Gastroesophageal sphincter (tissue), 4 donors: Measurements from ENCODE around the gene APBA1. TPM values are rescaled to one million over a fixed set of nuclear protein-coding genes. Genes with fewer than 3 reads are reported as not detected.
"Not testable (repeated sequence)": the region's sequence is repeated elsewhere in the genome, so short reads cannot be mapped to it uniquely, and the experiment has no call there.

Experiments
- ATAC-seq: fragments of 150-250 bp; one replicate; pipeline ENCODE4 v1.9.1; 2016; ENCODE audit warnings: mild to moderate bottlenecking, moderate library complexity
- H3K27ac ChIP-seq, 4 donors: fragments of 200-600 bp; sonication (generic) in 3 of 4; 1 replicate in 3 of 4; 2 replicates in 1 of 4; pipeline ENCODE4 v1.5.1; 2016 to 2019
- H3K27me3 ChIP-seq: fragments of 200-600 bp; sonication (generic); one replicate; pipeline ENCODE4 v1.5.1; 2019
- H3K36me3 ChIP-seq, 2 donors: fragments of 200-600 bp; sonication (generic); one replicate each; pipeline ENCODE4 v1.5.1; 2019; ENCODE audit warnings: control low read depth in 1 of 2
- H3K4me1 ChIP-seq, 3 donors: fragments of 200-600 bp; sonication (generic); 1 replicate in 2 of 3; 2 replicates in 1 of 3; pipeline ENCODE4 v1.5.1; 2016 to 2019; ENCODE audit warnings: control low read depth in 2 of 3
- H3K4me3 ChIP-seq, 2 donors: fragments of 200-600 bp; sonication (generic); one replicate each; pipeline ENCODE4 v1.5.1; 2019; ENCODE audit warnings: mild to moderate bottlenecking in 1 of 2, moderate library complexity in 1 of 2
- H3K9me3 ChIP-seq, 3 donors: fragments of 200-600 bp; sonication (generic); one replicate each; pipeline ENCODE4 v1.5.1; 2017 to 2019; ENCODE audit warnings: control low read depth in 2 of 3
- EP300 ChIP-seq: sonication (generic); formaldehyde crosslinking; IDR thresholded peaks from one replicate; pipeline ENCODE4 v1.6.1; 2017; ENCODE audit warnings: antibody characterized with exemption, mild to moderate bottlenecking
- POLR2A ChIP-seq, 2 donors: fragments of 450-650 bp; IDR thresholded peaks; one replicate each; pipeline ENCODE4 v1.6.1; 2017; ENCODE audit warnings: antibody characterized with exemption in 2 of 2, mild to moderate bottlenecking in 2 of 2, moderate library complexity in 1 of 2
- POLR2AphosphoS5 ChIP-seq: sonication (generic); formaldehyde crosslinking; IDR thresholded peaks from one replicate; pipeline ENCODE4 v1.6.1; 2017; ENCODE audit warnings: antibody characterized with exemption
- WGBS, 2 donors: methylation state at CpG; one replicate each; pipeline ENCODE4 v1.1.5; 2018; ENCODE audit warnings: low coverage in 1 of 2; 5-methylcytosine and 5-hydroxymethylcytosine counted together
- total RNA-seq, 4 donors: library from RNA; depleted of rRNA; stranded (reverse); fragments of >200 nt; gene quantifications; one replicate each; pipeline ENCODE4 v1.1.0, GENCODE V29; 2016
- TF ChIP-seq, protein P1 (sequence below), 4 experiments: fragments of 200-600 bp in 2 of 4; fragments of 450-650 bp in 2 of 4; sonication (generic) in 1 of 4; IDR thresholded peaks; one replicate each; pipeline ENCODE4 v1.5.1; 2017 to 2019; ENCODE audit warnings: antibody characterized with exemption in 4 of 4, mild to moderate bottlenecking in 2 of 4, moderate library complexity in 2 of 4

Gene APBA1
- total RNA-seq, 4 donors from 2014 or later, result 4.7 to 10.5 (median 5.8) TPM

DNA sequence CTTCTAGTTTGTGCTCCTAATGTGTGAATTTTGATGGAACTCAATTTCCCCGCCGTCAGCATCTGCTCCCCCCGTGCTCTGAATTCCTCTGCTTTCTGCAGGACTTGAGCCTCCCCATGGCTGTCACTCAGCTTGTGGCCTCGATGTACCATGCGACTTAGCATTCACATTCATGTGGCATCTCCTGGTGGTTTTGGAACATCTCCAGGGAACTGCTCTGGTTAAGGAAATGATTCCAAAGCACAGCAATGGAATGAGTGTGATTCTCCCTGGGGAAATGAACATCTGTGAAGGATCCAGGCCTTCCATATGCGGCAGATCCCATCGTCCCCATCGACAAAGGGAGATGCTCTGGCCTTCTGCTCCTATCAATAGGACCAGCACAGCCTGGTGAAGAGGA is 228.2 kb downstream of the APBA1 start:
- TF ChIP-seq, protein P1, sequence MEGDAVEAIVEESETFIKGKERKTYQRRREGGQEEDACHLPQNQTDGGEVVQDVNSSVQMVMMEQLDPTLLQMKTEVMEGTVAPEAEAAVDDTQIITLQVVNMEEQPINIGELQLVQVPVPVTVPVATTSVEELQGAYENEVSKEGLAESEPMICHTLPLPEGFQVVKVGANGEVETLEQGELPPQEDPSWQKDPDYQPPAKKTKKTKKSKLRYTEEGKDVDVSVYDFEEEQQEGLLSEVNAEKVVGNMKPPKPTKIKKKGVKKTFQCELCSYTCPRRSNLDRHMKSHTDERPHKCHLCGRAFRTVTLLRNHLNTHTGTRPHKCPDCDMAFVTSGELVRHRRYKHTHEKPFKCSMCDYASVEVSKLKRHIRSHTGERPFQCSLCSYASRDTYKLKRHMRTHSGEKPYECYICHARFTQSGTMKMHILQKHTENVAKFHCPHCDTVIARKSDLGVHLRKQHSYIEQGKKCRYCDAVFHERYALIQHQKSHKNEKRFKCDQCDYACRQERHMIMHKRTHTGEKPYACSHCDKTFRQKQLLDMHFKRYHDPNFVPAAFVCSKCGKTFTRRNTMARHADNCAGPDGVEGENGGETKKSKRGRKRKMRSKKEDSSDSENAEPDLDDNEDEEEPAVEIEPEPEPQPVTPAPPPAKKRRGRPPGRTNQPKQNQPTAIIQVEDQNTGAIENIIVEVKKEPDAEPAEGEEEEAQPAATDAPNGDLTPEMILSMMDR (IDR thresholded peaks at IDR 0.05), result no peak
- TF ChIP-seq EP300 (no peak), POLR2AphosphoS5 (no peak), POLR2A (IDR thresholded peaks at IDR 0.05) (no peak)
- WGBS, 2 donors, result 67 to 78% methylated on average over 2 to 6 of the region's 8 CpGs
- Histone ChIP-seq H3K27ac (no peak overlapping the region), H3K36me3 (peaks cover 0 to 39% of the 10 kb centered on the region in 2 donors), H3K27me3 (no peaks in the 10 kb centered on the region), H3K4me1 (no peaks in the 10 kb centered on the region), H3K4me3 (no peak overlapping the region), H3K9me3 (no peaks in the 10 kb centered on the region)
- ATAC-seq, result no peak

DNA sequence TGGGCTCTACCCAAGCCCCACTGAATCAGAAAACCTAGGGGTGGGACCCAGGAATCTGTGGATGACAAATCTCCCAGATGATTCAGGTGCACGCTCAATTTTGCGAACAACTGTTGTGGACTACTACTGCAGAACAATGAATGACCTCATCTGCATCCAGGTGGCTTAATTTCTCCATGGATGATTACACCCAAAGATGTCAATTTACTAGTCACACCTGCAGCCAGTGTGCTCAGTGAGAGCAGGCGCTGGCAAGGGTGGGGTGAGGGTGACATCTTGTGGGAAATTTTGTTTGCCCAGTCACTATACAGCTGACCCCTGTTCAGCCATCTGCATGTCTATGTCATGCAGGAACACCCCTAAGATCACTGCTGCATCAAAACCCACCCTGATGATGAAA is 229.0 kb downstream of the APBA1 start:
- Histone ChIP-seq H3K36me3 (peaks cover 0 to 32% of the 10 kb centered on the region in 2 donors), H3K9me3 (no peaks in the 10 kb centered on the region), H3K27ac (no peak overlapping the region), H3K4me3 (no peak overlapping the region), H3K4me1 (no peaks in the 10 kb centered on the region), H3K27me3 (no peaks in the 10 kb centered on the region)
- TF ChIP-seq, protein P1 (IDR thresholded peaks at IDR 0.05), result no peak
- TF ChIP-seq EP300, result no peak
- TF ChIP-seq POLR2AphosphoS5, result no peak
- TF ChIP-seq POLR2A (IDR thresholded peaks at IDR 0.05), result no peak
- 100% methylated on average over 1 of the region's 3 CpGs; no CpG with 5 or more reads in 1 of the 2 donors for WGBS, 2 donors
- ATAC-seq, result no peak

DNA sequence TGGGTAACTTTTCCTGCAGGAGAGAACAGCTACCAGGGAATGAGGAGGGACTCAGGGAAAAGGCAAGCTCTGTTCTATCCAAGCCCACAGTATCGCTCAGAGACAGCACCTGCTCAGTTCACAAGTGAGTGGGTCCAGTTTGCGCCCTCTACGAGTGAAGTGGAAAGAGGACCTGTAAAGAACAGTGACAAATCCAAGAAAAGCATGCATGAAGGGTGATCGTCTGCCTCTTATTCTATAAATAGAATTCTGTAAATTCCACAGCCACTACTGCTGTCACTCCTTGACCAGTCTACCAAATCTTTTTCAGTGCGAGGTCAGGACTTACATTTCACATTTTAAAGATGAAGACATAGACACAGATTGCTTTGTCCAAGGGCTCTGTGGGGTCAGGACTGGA is 229.7 kb downstream of the APBA1 start:
- 76% methylated on average over 5 of the region's 5 CpGs; no CpG with 5 or more reads in 1 of the 2 donors for WGBS, 2 donors
- Histone ChIP-seq H3K4me3 (no peak overlapping the region), H3K4me1 (no peaks in the 10 kb centered on the region), H3K36me3 (peaks cover 0 to 28% of the 10 kb centered on the region in 2 donors), H3K27me3 (no peaks in the 10 kb centered on the region), H3K9me3 (no peaks in the 10 kb centered on the region), H3K27ac (no peak overlapping the region)
- no peak for ATAC-seq
- TF ChIP-seq, protein P1 (IDR thresholded peaks at IDR 0.05), result no peak
- no peak for TF ChIP-seq POLR2A (IDR thresholded peaks at IDR 0.05)
- TF ChIP-seq POLR2AphosphoS5, result no peak
- no peak for TF ChIP-seq EP300

DNA sequence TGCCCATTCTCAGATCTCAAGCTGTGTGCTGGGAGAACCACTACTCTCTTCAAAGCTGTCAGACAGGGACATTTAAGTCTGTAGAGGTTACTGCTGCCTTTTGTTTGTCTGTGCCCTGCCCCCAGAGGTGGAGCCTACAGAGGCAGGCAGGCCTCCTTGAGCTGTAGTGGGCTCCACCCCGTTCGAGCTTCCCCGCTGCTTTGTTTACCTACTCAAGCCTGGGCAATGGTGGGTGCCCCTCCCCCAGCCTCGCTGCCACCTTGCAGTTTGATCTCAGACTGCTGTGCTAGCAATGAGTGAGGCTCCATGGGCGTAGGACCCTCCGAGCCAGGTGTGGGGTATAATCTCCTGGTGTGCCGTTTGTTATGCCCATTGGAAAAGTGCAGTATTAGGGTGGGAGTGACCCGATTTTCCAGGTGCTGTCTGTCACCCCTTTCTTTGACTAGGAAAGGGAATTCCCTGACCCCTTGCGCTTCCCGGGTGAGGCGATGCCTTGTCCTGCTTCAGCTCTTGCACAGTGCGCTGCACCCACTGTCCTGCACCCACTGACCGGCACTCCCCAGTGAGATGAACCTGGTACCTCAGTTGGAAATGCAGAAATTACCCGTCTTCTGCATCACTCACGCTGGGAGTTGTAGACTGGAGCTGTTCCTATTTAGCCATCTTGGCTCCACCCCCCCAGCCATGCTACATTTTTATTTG is 231.8 kb downstream of the APBA1 start:
- H3K36me3 ChIP-seq, result peaks cover 0 to 22% of the 10 kb centered on the region in 2 donors
- not testable (repeated sequence) for H3K4me3 ChIP-seq, ATAC-seq, H3K27me3 ChIP-seq, H3K27ac ChIP-seq, H3K9me3 ChIP-seq, H3K4me1 ChIP-seq
- WGBS, 2 donors, result 95% methylated on average over 6 of the region's 15 CpGs; no CpG with 5 or more reads in 1 of the 2 donors

DNA sequence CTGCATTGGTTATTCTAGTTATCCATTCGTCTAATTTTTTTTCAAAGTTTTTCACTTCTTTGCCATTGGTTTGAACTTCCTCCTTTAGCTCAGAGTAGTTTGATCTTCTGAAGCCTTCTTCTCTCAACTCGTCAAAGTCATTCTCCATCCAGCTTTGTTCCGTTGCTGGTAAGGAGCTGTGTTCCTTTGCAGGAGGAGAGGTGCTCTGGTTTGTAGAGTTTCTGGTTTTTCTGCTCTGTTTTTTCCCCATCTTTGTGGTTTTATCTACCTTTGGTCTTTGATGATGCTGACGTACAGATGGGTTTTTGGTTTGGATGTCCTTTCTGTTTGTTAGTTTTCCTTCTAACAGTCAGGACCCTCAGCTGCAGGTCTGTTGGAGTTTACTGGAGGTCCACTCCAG is 232.5 kb downstream of the APBA1 start:
- peaks cover 0 to 22% of the 10 kb centered on the region in 2 donors for H3K36me3 ChIP-seq
- not testable (repeated sequence) for H3K4me1 ChIP-seq, H3K4me3 ChIP-seq, H3K27me3 ChIP-seq, H3K27ac ChIP-seq, H3K9me3 ChIP-seq, ATAC-seq
- 93% methylated on average over 4 of the region's 4 CpGs; no CpG with 5 or more reads in 1 of the 2 donors for WGBS, 2 donors

DNA sequence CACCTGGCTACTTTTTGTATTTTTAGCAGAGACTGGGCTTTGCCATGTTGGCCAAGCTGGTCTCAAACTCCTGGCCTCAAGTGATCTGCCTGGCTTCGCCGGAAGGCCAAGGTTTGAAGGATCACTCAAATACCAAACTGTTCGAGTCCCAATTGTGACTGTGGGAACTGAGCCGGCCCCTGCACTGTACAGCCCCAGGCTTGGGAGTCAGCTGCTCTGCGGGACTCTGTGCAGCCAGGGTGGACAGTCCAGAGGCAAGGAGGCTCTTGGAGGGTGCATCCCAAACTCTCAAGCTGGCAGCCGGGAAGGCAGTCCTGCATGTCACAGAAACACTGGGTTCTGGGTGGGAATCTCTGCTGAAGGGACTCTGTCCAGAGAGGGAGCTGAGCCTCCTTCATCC is 238.2 kb downstream of the APBA1 start:
- Histone ChIP-seq H3K4me3 (no peak overlapping the region), H3K27me3 (no peaks in the 10 kb centered on the region), H3K4me1 (no peaks in the 10 kb centered on the region), H3K36me3 (peaks cover 0 to 9% of the 10 kb centered on the region in 2 donors), H3K9me3 (no peaks in the 10 kb centered on the region), H3K27ac (no peak overlapping the region)
- WGBS, 2 donors, result 67% methylated on average over 3 of the region's 6 CpGs; no CpG with 5 or more reads in 1 of the 2 donors
- ATAC-seq, result no peak
- TF ChIP-seq, protein P1 (IDR thresholded peaks at IDR 0.05), result no peak
- no peak for TF ChIP-seq EP300
- no peak for TF ChIP-seq POLR2AphosphoS5
- no peak for TF ChIP-seq POLR2A (IDR thresholded peaks at IDR 0.05)
